Uterus (tissue), 4 donors: ENCODE data around the gene HOXC5. TPM values are rescaled to one million over a fixed set of nuclear protein-coding genes. Genes with fewer than 3 reads are reported as not detected.

Experiments used
- DNase-seq, 2 donors: peaks; one replicate each; pipeline ENCODE4 v3.0.0-alpha.2; 2019 to 2020
- H3K27ac ChIP-seq, 2 donors: fragments of 200-600 bp; sonication (generic); 1 replicate in 1 of 2; 2 replicates in 1 of 2; pipeline ENCODE4 v1.5.1; 2016 to 2018
- H3K27me3 ChIP-seq, 2 donors: fragments of 200-600 bp; sonication (generic); one replicate each; pipeline ENCODE4 v1.5.1; 2018 to 2019; ENCODE audit warnings: control low read depth in 1 of 2
- H3K36me3 ChIP-seq, 2 donors: fragments of 200-600 bp; sonication (generic); one replicate each; pipeline ENCODE4 v1.5.1; 2019; ENCODE audit warnings: control low read depth in 1 of 2
- H3K4me1 ChIP-seq, 2 donors: fragments of 200-600 bp; sonication (generic); one replicate each; pipeline ENCODE4 v1.5.1; 2018 to 2019; ENCODE audit warnings: control low read depth in 1 of 2
- H3K4me3 ChIP-seq, 2 donors: fragments of 200-600 bp; sonication (generic); 1 replicate in 1 of 2; 2 replicates in 1 of 2; pipeline ENCODE4 v1.5.1; 2018 to 2019; ENCODE audit warnings: mild to moderate bottlenecking in 1 of 2
- H3K9me3 ChIP-seq, 2 donors: fragments of 200-600 bp; sonication (generic); one replicate each; pipeline ENCODE4 v1.5.1; 2019; ENCODE audit warnings: control low read depth in 1 of 2
- POLR2A ChIP-seq, 2 donors: fragments of 450-650 bp; IDR thresholded peaks; one replicate each; pipeline ENCODE4 v1.6.1; 2016; ENCODE audit warnings: antibody characterized with exemption in 2 of 2, mild to moderate bottlenecking in 1 of 2, moderate library complexity in 1 of 2
- intact Hi-C: fragments of 100-400 bp; cut with DNase I; formaldehyde crosslinking; loops from one replicate; pipeline ENCODE4 v1.15.1; 2023; ENCODE audit warnings: low total_unique reads
- total RNA-seq, 4 donors: library from RNA; depleted of rRNA in 3 of 4; stranded (reverse); fragments of >200 nt in 3 of 4; gene quantifications; one replicate each; pipeline versions ENCODE4 v1.1.0 to v1.2.4, GENCODE V29; 2014 to 2023
- TF ChIP-seq, protein P1 (sequence below), 4 experiments: fragments of 200-600 bp in 2 of 4; fragments of 450-650 bp in 2 of 4; sonication (generic) in 2 of 4; IDR thresholded peaks; one replicate each; pipeline ENCODE4 v1.5.1; 2016 to 2019; ENCODE audit warnings: antibody characterized with exemption in 4 of 4, mild to moderate bottlenecking in 2 of 4, moderate library complexity in 1 of 4
- donor health status: DM: yes; HTN: yes; CAD: no.

Gene HOXC5
- total RNA-seq, 4 donors from 2014 or later = 3.5 to 10.2 TPM; not detected in 2

DNA sequence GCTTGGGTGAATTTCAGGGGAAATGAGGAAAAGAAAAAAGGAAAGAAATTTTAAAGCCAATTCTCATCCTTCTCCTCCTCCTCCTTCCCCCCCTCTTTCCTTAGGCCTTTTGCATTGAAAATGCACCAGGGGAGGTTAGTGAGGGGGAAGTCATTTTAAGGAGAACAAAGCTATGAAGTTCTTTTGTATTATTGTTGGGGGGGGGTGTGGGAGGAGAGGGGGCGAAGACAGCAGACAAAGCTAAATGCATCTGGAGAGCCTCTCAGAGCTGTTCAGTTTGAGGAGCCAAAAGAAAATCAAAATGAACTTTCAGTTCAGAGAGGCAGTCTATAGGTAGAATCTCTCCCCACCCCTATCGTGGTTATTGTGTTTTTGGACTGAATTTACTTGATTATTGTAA is 22.7 kb downstream of the HOXC5 start:
- H3K27me3 ChIP-seq = peaks cover 0 to 5% of the 10 kb centered on the region in 2 donors
- TF ChIP-seq, protein P1, sequence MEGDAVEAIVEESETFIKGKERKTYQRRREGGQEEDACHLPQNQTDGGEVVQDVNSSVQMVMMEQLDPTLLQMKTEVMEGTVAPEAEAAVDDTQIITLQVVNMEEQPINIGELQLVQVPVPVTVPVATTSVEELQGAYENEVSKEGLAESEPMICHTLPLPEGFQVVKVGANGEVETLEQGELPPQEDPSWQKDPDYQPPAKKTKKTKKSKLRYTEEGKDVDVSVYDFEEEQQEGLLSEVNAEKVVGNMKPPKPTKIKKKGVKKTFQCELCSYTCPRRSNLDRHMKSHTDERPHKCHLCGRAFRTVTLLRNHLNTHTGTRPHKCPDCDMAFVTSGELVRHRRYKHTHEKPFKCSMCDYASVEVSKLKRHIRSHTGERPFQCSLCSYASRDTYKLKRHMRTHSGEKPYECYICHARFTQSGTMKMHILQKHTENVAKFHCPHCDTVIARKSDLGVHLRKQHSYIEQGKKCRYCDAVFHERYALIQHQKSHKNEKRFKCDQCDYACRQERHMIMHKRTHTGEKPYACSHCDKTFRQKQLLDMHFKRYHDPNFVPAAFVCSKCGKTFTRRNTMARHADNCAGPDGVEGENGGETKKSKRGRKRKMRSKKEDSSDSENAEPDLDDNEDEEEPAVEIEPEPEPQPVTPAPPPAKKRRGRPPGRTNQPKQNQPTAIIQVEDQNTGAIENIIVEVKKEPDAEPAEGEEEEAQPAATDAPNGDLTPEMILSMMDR (IDR thresholded peaks at IDR 0.05) = no peak
- no peak for TF ChIP-seq POLR2A (IDR thresholded peaks at IDR 0.05)
- H3K4me1 ChIP-seq = peaks cover 0 to 7% of the 10 kb centered on the region in 2 donors
- intact Hi-C loops = no loop called here
- H3K9me3 ChIP-seq = no peaks in the 10 kb centered on the region
- no peak overlapping the region for H3K27ac ChIP-seq
- no peaks in the 10 kb centered on the region for H3K36me3 ChIP-seq
- H3K4me3 ChIP-seq = no peak overlapping the region
- no peak for DNase-seq

DNA sequence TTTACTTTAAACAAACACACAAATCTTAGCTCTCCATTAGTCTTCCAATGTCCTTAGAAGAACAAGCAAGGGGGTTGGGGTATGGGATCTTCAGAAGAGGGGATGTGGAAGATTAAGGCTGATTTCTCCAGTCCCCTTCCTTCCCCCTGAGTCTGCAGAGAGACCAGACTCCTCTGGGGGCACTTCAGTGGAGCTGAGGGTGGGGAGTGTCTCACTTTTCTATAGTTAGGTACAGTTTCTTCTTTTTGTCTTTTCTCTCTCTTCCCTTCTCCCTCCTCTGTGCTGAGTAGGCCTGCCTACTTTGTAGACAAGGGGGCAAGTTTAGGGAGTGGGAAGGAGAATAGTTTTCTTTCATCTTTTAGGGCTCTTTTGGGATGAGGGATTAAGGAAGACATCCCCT is 23.3 kb downstream of the HOXC5 start:
- Histone ChIP-seq H3K27me3 (no peaks in the 10 kb centered on the region), H3K9me3 (no peaks in the 10 kb centered on the region), H3K4me3 (no peak overlapping the region), H3K27ac (no peak overlapping the region), H3K4me1 (peaks cover 0 to 7% of the 10 kb centered on the region in 2 donors), H3K36me3 (no peaks in the 10 kb centered on the region)
- TF ChIP-seq, protein P1 (IDR thresholded peaks at IDR 0.05) = no peak
- no peak for TF ChIP-seq POLR2A (IDR thresholded peaks at IDR 0.05)
- intact Hi-C loops = no loop called here
- DNase-seq = no peak

DNA sequence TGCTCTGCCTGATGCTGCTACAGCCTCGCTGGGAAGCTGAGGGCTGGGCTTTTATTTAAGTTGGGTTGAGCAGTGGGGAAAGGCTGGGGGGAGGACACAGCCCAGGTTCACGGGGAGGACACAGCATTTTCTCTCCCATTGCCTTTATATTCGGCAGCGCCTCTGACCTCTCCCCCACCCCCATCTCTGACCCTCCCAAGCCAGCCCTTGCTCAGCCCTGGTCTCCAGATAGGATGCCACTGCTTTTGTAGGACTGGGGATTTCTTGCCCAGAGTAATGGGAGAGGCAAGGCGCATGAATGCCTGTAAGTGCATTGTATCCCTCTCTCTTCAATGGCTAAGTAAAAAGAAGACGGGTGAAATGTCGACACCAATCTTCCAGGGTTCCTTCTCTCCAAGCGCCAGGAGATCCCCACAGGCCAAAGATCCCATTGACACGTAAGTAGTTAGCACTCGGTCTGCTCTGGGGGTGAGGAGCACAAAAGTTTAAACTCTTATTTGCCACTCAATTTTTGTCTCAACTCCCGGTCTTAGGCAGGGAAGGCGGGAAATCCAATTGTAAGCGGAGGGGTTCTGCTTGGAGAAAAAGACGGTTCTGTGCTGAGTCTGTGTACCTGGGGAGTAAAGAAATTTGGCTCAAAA is 25.4 kb downstream of the HOXC5 start:
- no peaks in the 10 kb centered on the region for H3K27me3 ChIP-seq
- DNase-seq = no peak
- H3K4me1 ChIP-seq = peaks cover 0 to 2% of the 10 kb centered on the region in 2 donors
- no peaks in the 10 kb centered on the region for H3K9me3 ChIP-seq
- TF ChIP-seq POLR2A (IDR thresholded peaks at IDR 0.05) = no peak
- TF ChIP-seq, protein P1 (IDR thresholded peaks at IDR 0.05) = no peak
- no peak overlapping the region for H3K4me3 ChIP-seq
- H3K36me3 ChIP-seq = no peaks in the 10 kb centered on the region
- intact Hi-C loops = no loop called here
- no peak overlapping the region for H3K27ac ChIP-seq

DNA sequence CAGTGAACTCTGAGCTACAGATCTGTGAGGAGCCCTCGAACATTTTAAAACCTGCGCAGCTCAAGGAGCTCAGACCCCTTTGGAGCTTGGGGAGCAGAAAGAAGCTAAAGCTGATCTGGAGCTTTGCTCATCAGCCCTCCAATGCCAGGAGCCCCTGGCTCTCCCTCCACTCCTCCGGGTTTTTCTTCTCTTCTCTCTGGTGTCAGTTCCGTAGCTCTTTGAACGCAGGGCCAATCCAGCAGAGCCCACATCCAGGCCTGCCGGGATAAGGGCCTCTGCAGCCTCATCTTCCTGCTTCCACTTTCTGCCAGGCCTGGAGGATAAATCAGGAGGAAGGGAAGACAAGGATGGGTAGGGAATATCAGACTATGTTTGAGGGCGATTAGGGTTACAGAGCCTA is 26.8 kb downstream of the HOXC5 start:
- H3K4me1 ChIP-seq = no peaks in the 10 kb centered on the region
- no peak for DNase-seq
- H3K4me3 ChIP-seq = no peak overlapping the region
- H3K36me3 ChIP-seq = no peaks in the 10 kb centered on the region
- no peaks in the 10 kb centered on the region for H3K9me3 ChIP-seq
- TF ChIP-seq, protein P1 (IDR thresholded peaks at IDR 0.05) = no peak
- no peak for TF ChIP-seq POLR2A (IDR thresholded peaks at IDR 0.05)
- no peaks in the 10 kb centered on the region for H3K27me3 ChIP-seq
- H3K27ac ChIP-seq = no peak overlapping the region
- intact Hi-C loops = no loop called here

DNA sequence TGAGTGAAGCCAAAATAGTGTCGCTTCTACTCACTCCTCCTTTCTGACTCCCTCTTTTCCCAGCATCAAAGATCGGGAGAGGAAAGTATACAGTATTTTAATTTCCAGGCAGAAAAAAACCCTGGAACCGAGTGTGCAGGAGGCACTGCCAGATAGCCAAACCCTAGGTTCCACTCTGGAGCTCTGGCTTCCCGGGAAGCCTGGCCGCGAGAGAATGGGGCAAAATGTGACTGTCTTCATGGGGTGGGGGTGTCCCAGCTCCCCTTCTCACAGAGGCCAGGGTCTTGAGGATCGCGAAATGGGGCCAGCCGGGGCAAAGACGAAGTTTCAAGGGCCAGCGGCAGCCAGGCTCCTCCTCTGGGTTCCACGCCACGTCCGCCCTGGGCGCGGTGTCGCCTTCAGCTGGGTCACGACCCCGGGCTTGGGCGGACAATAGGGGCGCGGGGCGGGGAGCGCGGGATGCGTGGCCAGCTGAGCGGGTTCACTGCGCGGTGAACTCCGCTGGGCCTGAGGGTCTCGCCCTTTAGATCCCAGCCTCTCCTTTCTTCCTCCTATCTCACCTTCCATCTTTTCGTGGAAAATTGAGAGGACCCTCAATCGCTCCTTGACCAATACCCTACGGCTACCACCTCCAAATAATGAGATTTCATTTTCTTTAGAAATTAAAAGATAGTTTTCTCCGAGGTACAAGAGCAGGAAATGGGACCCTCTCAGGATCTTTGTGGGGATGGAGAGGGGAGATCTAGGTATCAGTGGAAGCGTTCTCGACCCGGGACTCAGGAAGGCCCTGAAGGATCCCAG is 27.5 kb downstream of the HOXC5 start:
- H3K27me3 ChIP-seq = no peaks in the 10 kb centered on the region
- intact Hi-C loops = no loop called here

More for the DNA sequence above, 27.5 kb downstream of the HOXC5 start:
- TF ChIP-seq, protein P1 (IDR thresholded peaks at IDR 0.05) = no peak
- no peak for TF ChIP-seq POLR2A (IDR thresholded peaks at IDR 0.05)
- Histone ChIP-seq H3K4me1 (no peaks in the 10 kb centered on the region), H3K27ac (no peak overlapping the region), H3K9me3 (no peaks in the 10 kb centered on the region), H3K36me3 (no peaks in the 10 kb centered on the region), H3K4me3 (no peak overlapping the region)
- DNase-seq = no peak
